SH-SY5Y (cell line): ENCODE measurements around the gene SOX4.
A peak's percentile ranks its signal among the peaks of the same experiment; 100 is the strongest.

ENCODE experiments used
- GATA2 ChIP-seq: IDR thresholded peaks from 2 replicates; pipeline ENCODE4 v1.6.1; 2011; ENCODE audit warnings: mild to moderate bottlenecking, low read depth, low read length
- GATA3 ChIP-seq: IDR thresholded peaks from 2 replicates; pipeline ENCODE4 v1.6.1; 2011; ENCODE audit warnings: low read depth, mild to moderate bottlenecking, low read length, moderate library complexity

The SOX4 gene

DNA sequence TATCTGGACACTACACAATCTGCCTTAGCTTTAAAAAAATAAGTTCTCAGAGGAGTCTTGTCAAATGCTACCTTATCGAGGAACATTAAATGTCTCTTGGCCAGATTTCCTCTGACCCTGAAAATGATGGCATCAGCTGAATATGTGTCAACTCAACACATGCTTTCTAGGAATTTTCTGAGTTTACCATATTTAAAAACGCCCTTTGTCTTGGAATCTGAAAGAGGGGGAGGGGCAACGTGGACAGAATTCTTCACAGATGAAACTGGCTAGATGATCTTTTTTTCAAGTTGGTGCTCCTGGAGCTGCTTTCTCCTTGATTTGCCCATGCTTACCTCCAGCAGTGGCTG, 5.1 kb downstream of the SOX4 start:
- TF ChIP-seq GATA3 (no peak), GATA2 (no peak)

DNA sequence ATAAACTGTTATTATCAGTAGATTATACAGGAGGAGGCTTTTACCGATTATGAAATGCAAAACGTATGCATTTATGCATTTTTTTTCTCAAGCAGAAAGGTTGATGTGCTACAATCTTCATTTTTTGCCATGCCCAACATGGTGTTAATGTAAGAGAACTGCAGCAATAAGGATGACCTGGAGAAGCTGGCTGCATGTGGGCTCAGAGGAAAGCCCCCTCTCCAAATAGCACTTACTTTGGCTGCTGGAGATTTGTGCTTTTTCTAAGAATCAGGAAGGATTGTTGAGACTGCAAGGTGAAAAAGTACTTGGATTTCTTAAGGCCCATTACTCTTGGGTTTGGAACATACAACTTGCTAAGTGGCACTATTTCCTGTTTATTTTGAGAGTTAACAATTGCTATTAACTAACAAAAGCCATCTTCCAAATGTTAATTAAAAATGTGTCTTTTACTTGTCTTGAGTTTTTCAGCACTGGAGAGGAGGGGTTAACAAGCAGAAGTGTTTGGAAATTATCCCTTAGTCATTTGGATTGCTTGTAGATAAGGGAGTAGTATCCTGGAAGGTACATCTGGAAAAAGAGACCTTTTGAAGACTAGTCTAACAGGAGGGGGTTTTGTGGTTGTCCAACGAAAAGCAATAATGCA, 5.6 kb downstream of the SOX4 start:
- TF ChIP-seq GATA3 (no peak), GATA2 (no peak)

DNA sequence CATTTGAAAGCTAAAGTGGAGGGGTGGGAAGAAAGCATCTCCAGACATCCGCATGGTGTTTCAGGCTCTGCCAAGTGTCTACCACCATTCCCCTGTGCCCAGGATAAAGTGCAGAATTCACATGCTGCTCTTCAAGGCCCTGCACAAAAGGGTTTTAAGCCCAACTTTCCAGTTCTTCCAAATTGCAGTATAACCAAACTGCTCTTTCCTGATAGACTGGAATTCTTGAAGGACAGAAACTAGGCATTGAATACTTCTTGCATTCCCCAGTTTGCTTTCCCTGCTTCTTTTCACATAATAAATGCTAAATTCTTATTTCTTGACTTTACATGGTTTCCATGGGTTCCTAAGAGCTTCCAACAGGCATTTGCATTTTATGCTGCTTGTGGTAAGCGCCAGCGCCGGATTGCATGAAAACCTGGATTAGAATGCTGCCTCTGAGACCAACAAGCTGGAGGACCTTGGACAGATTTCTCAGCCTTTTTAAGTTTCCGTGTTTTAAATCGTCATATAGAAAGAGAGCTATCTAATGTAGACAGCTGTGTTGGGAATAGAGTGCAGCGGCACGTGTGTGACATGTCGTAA, 7.9 kb downstream of the SOX4 start:
- TF ChIP-seq GATA2 (no peak), GATA3 (no peak)

GRCh38 chr6:21601932-21602390, 8.4 kb downstream of the SOX4 start:
- TF ChIP-seq GATA3 (no peak), GATA2 (no peak)

DNA sequence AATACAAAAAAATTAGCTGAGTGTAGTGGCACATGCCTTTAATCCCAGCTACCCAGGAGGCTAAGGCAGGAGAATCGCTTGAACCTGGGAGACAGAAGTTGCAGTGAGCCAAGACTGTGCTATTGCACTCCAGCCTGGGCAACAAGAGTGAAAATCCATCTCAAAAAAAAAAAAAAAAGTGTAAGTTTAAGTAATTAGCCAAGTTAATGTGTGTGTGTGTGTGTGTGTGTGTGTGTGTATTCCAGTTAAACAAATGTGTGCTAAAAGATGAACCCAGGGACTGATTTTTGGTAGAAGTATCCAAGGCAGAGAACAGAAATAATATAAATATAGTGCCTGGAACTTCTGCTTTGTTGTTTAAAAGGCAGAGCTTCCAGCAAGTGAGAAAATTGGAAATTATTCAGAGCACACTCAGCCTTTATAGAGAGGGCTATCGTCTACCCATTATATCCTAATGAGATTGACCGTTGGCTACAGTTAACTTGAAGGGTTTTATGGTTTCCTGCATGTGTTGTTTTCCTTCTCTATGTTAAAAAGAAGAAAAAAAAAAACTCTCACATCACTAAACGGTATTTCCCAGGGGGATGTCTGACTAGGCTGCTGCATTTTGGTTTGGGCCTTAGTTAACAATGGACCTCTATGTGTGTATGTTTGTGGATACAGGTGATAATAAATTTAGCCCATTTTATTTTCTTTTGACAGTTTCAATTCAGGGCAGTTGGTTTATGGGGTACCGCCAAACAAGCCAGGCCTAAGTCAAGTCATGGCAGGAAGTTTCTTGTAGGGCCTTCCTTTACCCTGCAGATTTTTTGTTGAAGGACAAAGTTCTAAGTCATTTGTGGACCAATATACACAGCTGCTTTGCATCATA, 9.8 kb downstream of the SOX4 start:
- TF ChIP-seq GATA2: no peak

DNA sequence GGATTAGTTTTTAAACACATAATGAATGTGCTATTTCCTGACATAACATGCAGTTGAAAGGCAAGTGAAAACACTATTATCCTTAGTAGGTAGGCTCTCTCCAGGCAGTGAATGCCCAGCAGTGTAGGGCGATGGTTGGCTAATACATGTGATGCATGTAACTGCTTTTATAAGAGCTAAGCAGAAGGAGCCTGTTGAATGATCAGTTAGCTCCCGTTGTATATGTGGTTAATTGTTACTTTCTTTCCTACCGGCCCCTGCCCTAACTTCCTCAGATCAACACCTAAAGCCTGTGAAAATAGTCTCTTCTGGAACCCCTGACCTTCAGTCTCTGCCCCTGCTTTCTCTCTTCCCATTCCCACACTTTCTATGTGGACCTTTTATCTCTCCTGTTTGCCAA, 10.5 kb downstream of the SOX4 start:
- TF ChIP-seq GATA2: no peak
- TF ChIP-seq GATA3: no peak

- no peak for TF ChIP-seq GATA3
- no peak for TF ChIP-seq GATA2
These were observed 11.6 kb downstream of the SOX4 start for GRCh38 chr6:21605166-21605565.

- TF ChIP-seq GATA2: no peak
- no peak for TF ChIP-seq GATA3
These were observed 15.1 kb downstream of the SOX4 start for GRCh38 chr6:21608601-21609000.

GRCh38 chr6:21609881-21610329, 16.4 kb downstream of the SOX4 start:
- TF ChIP-seq GATA3 (no peak), GATA2 (no peak)

DNA sequence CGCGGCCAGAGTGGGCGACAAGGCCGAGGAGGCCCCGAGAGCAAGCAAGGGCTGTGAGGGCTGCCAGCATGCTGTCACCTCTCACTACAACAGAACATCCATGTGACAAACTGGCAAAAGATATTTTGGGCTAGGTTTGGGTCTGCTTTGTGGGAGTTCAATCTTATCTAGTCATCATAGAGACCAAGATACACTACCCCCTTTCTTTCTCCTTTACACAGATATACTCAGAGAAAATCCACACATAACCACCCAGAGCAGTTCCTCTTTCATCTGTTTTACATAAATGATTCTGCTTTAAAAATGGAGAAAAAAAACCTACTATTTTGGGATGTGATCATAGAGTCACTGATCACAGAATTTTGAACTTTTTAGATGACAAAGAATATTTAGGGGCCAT, 16.8 kb downstream of the SOX4 start:
- TF ChIP-seq GATA3 (no peak), GATA2 (no peak)

- TF ChIP-seq GATA3 (no peak), GATA2 (no peak)
These were observed 17.9 kb downstream of the SOX4 start for GRCh38 chr6:21611485-21611884.

DNA sequence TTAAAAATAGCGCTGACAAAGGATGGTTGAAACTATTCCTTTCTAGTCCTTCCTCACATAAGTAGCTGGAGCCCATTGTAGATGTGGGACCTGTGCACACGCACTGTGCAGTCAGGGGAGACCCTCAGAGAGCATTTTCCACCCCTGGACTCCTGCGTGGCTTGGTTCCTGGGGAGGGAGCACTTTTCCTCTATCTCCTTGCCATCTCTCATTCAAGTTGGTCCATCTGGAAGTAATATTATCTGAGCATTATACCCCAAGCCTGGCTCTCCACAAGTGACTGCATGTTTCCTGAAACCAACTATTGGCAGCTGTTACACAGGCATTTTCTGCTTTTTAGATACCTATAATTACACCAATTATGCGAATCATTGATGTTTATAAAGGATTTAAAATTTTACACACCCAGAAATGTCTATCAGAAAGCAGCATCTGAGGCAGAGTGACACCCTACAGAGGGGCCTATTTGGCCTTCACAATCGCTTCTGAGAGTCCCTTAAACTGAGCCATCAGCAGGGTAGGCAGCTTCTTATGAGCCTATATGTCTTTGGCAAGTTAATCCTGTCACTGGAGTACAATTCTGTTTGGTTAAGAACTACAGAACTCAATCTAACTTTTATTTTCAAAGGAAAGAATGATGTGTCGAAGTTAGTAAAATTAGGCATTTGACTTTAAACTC, 18.7 kb downstream of the SOX4 start:
- TF ChIP-seq GATA3 (peak; percentile 77), GATA2 (peak; percentile 85)

GRCh38 chr6:21613809-21614208, 20.3 kb downstream of the SOX4 start:
- TF ChIP-seq GATA3 (no peak), GATA2 (no peak)

DNA sequence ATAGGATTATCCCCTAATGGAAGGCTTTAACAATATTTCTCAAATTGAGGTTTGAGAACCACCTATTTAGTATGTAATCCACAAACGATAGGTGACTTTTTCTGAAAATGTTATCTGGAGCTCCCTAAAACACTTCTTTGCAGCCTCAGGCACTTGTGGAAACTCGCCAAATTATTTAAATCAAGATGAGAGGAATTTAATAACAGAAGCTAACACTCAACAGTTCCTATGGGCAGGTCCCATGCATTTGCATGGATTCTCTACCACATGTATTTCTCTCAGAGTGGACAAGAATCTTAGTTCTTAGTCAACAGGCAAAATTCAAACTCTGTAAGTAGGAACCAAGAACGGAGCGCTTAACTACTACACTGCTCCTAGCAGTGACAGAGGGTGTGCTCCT, 20.7 kb downstream of the SOX4 start:
- TF ChIP-seq GATA2 (no peak), GATA3 (no peak)
